ENCODE measurements around the gene RFX7. TPM values are rescaled to one million over a fixed set of nuclear protein-coding genes. Genes with fewer than 3 reads are reported as not detected.
"Not testable (repeated sequence)": the region's sequence is repeated elsewhere in the genome, so short reads cannot be mapped to it uniquely, and the experiment has no call there.

RFX7 gene
- total RNA-seq, 1 experiment from 2014 or later: 18.1 TPM

DNA sequence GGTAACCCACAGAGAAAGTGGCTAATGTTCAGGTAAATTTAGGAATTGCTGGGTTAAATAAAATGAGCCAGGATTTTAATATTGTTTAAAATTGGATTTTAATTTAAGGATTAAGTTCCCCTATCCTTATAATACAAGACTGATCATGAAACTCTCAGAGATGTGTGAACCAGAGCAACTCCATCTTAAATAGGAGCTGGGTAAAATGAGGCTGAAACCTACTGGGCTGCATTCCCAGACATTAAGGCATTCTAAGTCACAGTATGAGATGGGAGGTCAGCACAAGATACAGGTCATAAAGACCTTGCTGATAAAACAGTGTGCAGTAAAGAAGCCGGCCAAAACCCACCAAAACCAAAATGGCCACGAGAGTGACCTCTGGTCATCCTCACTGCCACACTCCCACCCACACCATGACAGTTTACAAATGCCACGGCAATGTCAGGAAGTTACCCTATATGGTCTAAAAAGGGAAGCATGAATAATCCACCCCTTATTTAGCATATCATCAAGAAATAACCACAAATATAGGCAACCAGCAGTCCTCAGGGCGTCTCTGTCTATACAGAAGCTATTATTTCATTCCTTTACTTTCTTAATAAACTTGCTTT, 40.3 kb downstream of the RFX7 start:
- intact Hi-C loops (cut with micrococcal nuclease); H3K9me3 ChIP-seq (ENCODE audit: control insufficient read depth in 1 of 2, insufficient read depth in 1 of 2, low read depth in 1 of 2, low read length in 2 of 2); BruUV-seq (replicated peaks); H3K4me2 ChIP-seq (ENCODE audit: low read length); H3K9ac ChIP-seq (ENCODE audit: low read length); H4K20me1 ChIP-seq (ENCODE audit: insufficient read depth); H3K27ac ChIP-seq (ENCODE audit: low read depth, low read length); H3K4me3 ChIP-seq (replicated peaks in 1 of 2; ENCODE audit: low read depth in 1 of 2, low read length in 2 of 2); RAD21 ChIA-PET (ENCODE audit: low non-redundant PET in 1 of 2, low total read pairs in 2 of 2, uncharacterized antibody in 2 of 2, unreplicated experiment in 2 of 2); POLR2A ChIA-PET; H3K4me1 ChIP-seq (ENCODE audit: control insufficient read depth in 1 of 2, insufficient read depth in 2 of 2, low read length in 2 of 2); H3K9me2 ChIP-seq (ENCODE audit: insufficient read depth); H3K27me3 ChIP-seq (ENCODE audit: insufficient read depth, low read length); CTCF ChIA-PET; ATAC-seq; DNase-seq (ENCODE audit: low read depth, low spot score); H2AFZ ChIP-seq (ENCODE audit: low read depth, low read length, poor library complexity, severe bottlenecking); H3K36me3 ChIP-seq (ENCODE audit: control insufficient read depth in 1 of 2, insufficient read depth in 2 of 2, low read length in 2 of 2): not testable (repeated sequence)
- peaks cover 62% of the 10 kb centered on the region for H3K79me2 ChIP-seq (ENCODE audit: insufficient read depth, low read length)

GRCh38 chr15:56202701-56203100, 41.0 kb downstream of the RFX7 start:
- TF ChIP-seq RAD21 (IDR thresholded peaks at IDR 0.05; ENCODE audit: low read depth) (no peak), SRF (IDR thresholded peaks at IDR 0.05; ENCODE audit: low read depth) (no peak), TCF7L2 (IDR thresholded peaks at IDR 0.05; ENCODE audit: borderline replicate concordance, extremely low read depth, insufficient read depth, insufficient read length) (no peak), CBX3 (IDR thresholded peaks at IDR 0.05; ENCODE audit: low read depth) (no peak), SP1 (IDR thresholded peaks at IDR 0.05; ENCODE audit: low read depth) (no peak), CEBPB (IDR thresholded peaks at IDR 0.05; ENCODE audit: low read depth) (no peak), POLR2AphosphoS5 (IDR thresholded peaks at IDR 0.05; ENCODE audit: low read depth, low read length) (no peak), SIN3A (IDR thresholded peaks at IDR 0.05; ENCODE audit: low read depth) (no peak), ZNF274 (IDR thresholded peaks at IDR 0.05; ENCODE audit: low read depth, low read length) (no peak), JUND (IDR thresholded peaks at IDR 0.05) (no peak)
- H3K9ac ChIP-seq (ENCODE audit: low read length): no peak overlapping the region
- no peaks in the 10 kb centered on the region for H3K27me3 ChIP-seq (ENCODE audit: insufficient read depth, low read length)
- H3K9me2 ChIP-seq (ENCODE audit: insufficient read depth): no peaks in the 10 kb centered on the region
- no peak overlapping the region for H3K4me2 ChIP-seq (ENCODE audit: low read length)
- RAD21 ChIA-PET (ENCODE audit: low non-redundant PET in 1 of 2, low total read pairs in 2 of 2, uncharacterized antibody in 2 of 2, unreplicated experiment in 2 of 2): no interaction called here
- H4K20me1 ChIP-seq (ENCODE audit: insufficient read depth): no peaks in the 10 kb centered on the region
- no peak overlapping the region for H2AFZ ChIP-seq (ENCODE audit: low read depth, low read length, poor library complexity, severe bottlenecking)
- no peak overlapping the region for H3K4me3 ChIP-seq (replicated peaks in 1 of 2; ENCODE audit: low read depth in 1 of 2, low read length in 2 of 2)
- BruUV-seq (replicated peaks): no TSS peak
- POLR2A ChIA-PET: no interaction called here
- H3K9me3 ChIP-seq (ENCODE audit: control insufficient read depth in 1 of 2, insufficient read depth in 1 of 2, low read depth in 1 of 2, low read length in 2 of 2): no peaks in the 10 kb centered on the region
- no peak overlapping the region for H3K27ac ChIP-seq (ENCODE audit: low read depth, low read length)
- no peak for ATAC-seq
- H3K36me3 ChIP-seq (ENCODE audit: control insufficient read depth in 1 of 2, insufficient read depth in 2 of 2, low read length in 2 of 2): no peaks in the 10 kb centered on the region
- CTCF ChIA-PET: no interaction called here
- peaks cover 56% of the 10 kb centered on the region for H3K79me2 ChIP-seq (ENCODE audit: insufficient read depth, low read length)
- H3K4me1 ChIP-seq (ENCODE audit: control insufficient read depth in 1 of 2, insufficient read depth in 2 of 2, low read length in 2 of 2): no peaks in the 10 kb centered on the region
- intact Hi-C loops (cut with micrococcal nuclease): no loop called here
- no peak for DNase-seq (ENCODE audit: low read depth, low spot score)
